GM19455 (cell line): Measurements from ENCODE around the gene IL4I1.
"Not testable (repeated sequence)": the region's sequence is repeated elsewhere in the genome, so short reads cannot be mapped to it uniquely, and the experiment has no call there.

Experiments
- ATAC-seq: cut with Tn5 transposase; IDR thresholded peaks from one replicate; pipeline ENCODE4 v1.9.1; 2021; ENCODE audit not compliant: unreplicated experiment

The IL4I1 gene

DNA sequence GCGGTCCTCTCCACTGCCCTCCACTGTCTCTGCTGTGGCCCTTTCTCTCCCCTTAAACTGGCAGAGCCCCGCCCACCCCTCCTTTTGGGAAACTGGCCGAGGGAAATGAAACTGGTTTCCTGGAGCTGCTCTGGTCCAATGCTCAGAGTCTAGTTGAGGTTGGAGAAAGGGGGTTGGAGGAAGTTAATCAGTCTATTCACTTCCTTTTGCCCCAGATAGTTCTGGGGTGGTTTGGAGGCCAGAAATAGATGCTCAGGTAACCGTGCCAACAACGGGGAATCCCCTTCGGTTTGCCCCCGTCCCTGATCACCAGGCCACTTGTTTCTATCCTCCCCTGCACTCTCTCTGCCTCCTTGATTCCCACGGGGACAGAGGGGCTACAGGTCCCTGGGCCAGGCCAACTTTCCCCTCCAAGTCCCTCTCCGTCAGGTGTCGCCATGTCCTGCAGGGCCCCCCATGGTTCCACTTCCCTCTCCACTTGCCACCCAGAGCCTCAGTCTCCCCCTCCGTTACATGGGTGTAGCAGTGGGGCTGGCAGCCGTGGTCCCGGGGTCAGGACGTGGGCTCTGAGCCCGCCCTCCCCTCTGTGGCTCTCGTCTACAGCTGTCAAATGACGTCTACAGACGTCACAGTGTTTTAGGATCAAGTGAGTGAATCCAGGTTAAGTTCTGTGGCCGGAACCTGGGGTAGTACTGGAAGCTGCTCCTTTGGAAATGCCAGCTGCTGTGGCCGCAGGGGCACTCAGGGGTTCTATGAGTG lies at the start of gene IL4I1:
IL4I1 (minus strand) TSS at position 25 of the 759 bp plus-strand sequence. CDS start 727 bp downstream, outside the sequence.
- ATAC-seq: no peak

- ATAC-seq: no peak
Observed at GRCh38 chr19:49946415-49946814, 49.7 kb upstream of the IL4I1 start.

GRCh38 chr19:49944567-49944966 lies 47.9 kb upstream of the IL4I1 start:
- not testable (repeated sequence) for ATAC-seq

- ATAC-seq: no peak
Observed at GRCh38 chr19:49940482-49940791, 43.8 kb upstream of the IL4I1 start.

- ATAC-seq: no peak
Observed at GRCh38 chr19:49939721-49940481, 43.2 kb upstream of the IL4I1 start.

- no peak for ATAC-seq
Observed at GRCh38 chr19:49938662-49939061, 42.0 kb upstream of the IL4I1 start.

DNA sequence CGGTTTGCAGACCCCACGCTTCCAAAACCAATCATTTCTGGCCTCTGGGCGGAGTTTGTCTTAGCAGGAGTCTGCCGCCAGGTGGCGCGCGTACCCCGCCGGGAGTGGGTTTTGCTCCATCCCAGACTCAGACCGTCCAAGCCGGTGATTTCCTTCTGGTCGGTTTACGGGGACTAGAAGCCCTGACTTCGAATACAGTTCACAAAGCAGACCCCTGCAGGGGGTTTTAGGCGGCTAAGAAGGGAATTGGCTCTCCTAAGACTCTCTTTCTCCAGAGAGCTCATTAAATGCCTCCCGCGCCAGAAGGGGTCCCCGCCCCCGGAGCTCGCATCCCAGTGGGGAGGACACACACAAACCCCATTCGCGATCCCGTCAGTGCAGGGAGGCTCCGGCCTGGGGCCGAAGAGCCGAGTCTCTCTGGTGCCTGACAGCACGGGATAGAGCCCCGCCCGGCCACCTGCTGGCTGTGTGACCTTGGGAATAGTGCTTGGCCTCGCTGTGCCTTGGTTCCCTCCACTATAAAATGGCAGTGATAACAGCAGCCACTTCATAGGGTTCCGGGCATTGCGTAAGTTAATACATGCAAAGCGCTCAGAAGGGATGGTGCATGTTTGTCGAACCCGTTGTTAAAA lies 41.2 kb upstream of the IL4I1 start:
- ATAC-seq: no peak

- ATAC-seq: no peak
Observed at GRCh38 chr19:49936549-49936948, 39.9 kb upstream of the IL4I1 start.

GRCh38 chr19:49933643-49934042 lies 37.0 kb upstream of the IL4I1 start:
- ATAC-seq: no peak

DNA sequence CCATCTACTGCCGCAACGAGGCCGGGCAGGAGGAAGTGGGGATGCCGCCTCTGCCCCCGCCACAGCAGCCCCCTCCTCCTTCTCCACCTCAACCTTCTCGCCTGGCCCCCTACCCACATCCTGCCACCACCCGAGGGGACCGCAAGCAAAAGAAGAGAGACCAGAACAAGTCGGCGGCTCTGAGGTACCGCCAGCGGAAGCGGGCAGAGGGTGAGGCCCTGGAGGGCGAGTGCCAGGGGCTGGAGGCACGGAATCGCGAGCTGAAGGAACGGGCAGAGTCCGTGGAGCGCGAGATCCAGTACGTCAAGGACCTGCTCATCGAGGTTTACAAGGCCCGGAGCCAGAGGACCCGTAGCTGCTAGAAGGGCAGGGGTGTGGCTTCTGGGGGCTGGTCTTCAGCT lies 36.0 kb upstream of the IL4I1 start:
- no peak for ATAC-seq

DNA sequence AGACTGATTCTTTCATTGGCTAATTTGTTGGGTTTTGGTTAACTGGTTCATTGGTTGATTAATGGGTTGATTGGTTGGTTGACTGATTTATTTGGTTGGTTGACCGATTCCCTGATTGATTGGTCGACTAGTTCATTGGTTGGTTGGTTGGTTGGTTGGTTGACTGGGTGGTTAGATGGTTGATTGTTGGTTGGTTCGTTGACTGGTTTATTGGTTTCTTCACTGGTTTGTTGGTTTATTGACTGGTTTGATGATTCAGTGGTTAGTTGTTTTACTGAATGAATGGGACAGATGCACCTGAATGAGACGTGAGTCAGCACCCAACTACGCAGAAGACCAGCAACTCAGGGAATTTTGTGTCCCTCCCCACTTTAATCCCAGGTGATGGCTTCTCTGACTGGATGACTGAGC lies 35.4 kb upstream of the IL4I1 start:
- ATAC-seq: no peak

GRCh38 chr19:49931293-49932040 lies 34.8 kb upstream of the IL4I1 start:
- ATAC-seq: no peak

- no peak for ATAC-seq
Observed at GRCh38 chr19:49930483-49931011, 33.9 kb upstream of the IL4I1 start.

DNA sequence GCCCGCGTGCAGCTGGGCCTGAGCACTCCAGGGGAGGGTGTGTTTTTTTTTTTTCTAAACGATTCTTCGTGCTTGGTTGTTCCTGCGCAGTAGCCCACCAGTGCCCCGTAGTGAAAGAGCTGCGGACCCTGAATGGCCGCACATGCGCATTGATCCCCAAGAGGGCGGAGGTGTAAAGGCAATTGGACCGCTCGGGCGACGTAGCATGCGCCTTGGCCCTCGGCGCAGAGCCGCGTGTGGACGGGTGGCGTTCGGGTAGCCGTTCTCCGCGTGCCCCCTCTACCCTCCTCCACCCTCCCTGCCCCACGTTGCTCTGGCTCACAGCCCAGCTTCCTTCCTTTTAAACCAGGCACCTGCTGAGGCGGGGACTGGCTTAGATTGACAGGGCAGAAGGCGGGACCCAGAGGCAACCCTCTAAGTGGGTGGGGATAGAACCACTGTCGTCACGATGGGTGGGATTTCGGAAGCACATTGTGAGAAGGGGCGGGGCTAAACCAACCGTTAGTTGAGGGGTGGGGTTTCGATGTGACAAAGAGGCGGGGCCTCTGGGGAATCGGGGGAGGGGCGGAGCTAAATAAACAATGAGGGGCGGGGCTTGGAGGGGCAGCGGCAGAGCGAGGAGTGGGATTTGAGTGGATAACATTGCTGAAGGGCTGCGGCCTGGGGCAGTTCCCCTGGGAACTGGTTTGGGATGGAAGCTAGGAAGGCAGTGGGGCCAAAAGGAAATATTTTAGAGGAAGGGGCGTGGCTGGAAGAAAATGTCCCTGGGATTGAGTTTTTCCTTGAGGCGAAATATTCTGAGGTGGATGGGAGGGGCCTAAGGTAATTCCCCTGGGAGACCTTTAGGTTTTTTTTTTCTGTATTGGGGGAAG lies 33.2 kb upstream of the IL4I1 start:
- peak; percentile 59 for ATAC-seq

DNA sequence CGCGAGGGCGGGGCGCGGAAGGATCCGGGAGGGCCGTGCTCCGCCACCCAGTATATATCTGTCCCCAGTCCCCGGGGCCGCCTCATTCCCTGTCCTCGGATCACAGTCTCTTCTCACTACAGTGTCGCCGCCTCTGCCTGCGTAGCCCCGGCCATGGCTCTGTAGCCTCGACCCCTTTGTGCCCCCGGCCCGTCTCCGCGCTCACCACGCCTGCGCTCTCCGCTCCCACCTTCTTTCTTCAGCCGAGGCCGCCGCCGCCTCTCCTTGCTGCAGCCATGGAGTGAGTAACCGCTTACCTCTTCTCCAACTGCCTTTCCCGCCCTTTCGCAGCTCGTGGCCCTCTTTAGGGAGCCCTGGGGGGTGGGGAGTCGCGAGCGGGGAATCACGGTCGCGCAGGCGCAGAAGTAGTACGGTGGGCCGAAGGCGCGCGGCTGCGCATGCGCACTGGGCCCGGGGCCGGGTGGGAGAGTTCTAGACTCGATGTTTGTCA lies 32.5 kb upstream of the IL4I1 start, which contains the start of the genes ATF5 and NUP62:
ATF5 (plus strand) TSS at position 85 of the 490 bp plus-strand sequence. CDS start 1,646 bp downstream, outside the sequence.
NUP62 (minus strand) TSS at position 384 of the 490 bp plus-strand sequence. CDS start 19,697 bp downstream, outside the sequence.
- ATAC-seq: peak; percentile 43

GRCh38 chr19:49927526-49928264 lies 31.0 kb upstream of the IL4I1 start:
- no peak for ATAC-seq

GRCh38 chr19:49926515-49926914 lies 29.8 kb upstream of the IL4I1 start:
- no peak for ATAC-seq

GRCh38 chr19:49925486-49925885 lies 28.8 kb upstream of the IL4I1 start:
- no peak for ATAC-seq

DNA sequence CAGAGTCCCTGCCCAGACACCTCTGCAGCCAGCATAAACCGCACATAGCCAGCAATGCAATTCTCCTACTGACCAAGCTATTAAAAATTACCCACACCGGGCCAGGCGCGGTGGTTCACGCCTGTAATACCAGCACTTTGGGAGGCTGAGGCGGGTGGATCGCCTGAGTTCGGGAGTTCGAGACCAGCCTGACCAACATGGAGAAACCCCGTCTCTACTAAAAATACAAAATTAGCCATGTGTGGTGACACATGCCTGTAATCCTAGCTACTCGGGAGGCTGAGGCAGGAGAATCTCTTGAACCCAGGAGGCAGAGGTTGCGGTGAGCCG lies 28.2 kb upstream of the IL4I1 start:
- ATAC-seq: not testable (repeated sequence)
